Measurements from ENCODE around the gene PRSS12. TPM values are rescaled to one million over a fixed set of nuclear protein-coding genes. Genes with fewer than 3 reads are reported as not detected.
A peak's percentile ranks its signal among the peaks of the same experiment; 100 is the strongest.

The PRSS12 gene
- total RNA-seq, 1 experiment from 2014 or later, result 0.23 TPM

DNA sequence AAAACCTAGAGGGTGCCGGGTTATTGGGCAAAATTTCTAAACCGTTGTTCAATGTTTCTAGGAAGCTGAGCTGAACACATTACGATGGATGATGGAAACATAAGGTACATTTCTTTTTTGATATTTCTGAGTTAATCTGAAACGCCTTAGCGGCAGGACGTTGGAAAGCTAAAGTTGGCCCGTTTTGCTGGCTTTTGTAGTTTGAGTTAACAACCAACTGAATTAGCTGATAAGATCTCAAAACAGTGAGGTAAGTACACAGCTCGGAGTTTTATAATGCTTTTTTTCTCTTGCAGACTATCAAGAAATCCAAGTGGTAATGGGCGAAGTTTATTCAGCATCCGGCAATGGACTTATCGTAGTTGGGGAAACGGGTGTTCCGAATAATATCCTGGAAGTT, 73.5 kb downstream of the PRSS12 start:
- in situ Hi-C loops (cut with HindIII; ENCODE audit: low pct_unique_long_range_greater_than_20kb, low sequenced_read_pairs), result no loop called here
- Histone ChIP-seq H3K36me3 (ENCODE audit: control insufficient read depth, insufficient read depth, low read length) (peaks cover 14% of the 10 kb centered on the region), H3K27me3 (ENCODE audit: control insufficient read depth, insufficient read depth, low read length) (no peaks in the 10 kb centered on the region), H3K9me3 (ENCODE audit: control insufficient read depth, insufficient read depth, low read depth, low read length) (no peaks in the 10 kb centered on the region), H3K4me1 (ENCODE audit: control insufficient read depth, insufficient read depth, low read length) (peaks cover 16% of the 10 kb centered on the region), H3K27ac (ENCODE audit: low read length) (peak overlapping the region; percentile 96), H3K4me3 (ENCODE audit: low read depth in 2 of 2, low read length in 2 of 2) (peak overlapping the region; percentile 84 to 97)
- TF ChIP-seq POLR2AphosphoS5 (IDR thresholded peaks at IDR 0.05; ENCODE audit: low read depth, low read length) (no peak), TCF7L2 (IDR thresholded peaks at IDR 0.05; ENCODE audit: low read depth, low read length) (no peak), SIN3A (IDR thresholded peaks at IDR 0.05; ENCODE audit: borderline replicate concordance, insufficient read depth, low read depth, low read length) (no peak)
- TF ChIP-seq, protein P1, sequence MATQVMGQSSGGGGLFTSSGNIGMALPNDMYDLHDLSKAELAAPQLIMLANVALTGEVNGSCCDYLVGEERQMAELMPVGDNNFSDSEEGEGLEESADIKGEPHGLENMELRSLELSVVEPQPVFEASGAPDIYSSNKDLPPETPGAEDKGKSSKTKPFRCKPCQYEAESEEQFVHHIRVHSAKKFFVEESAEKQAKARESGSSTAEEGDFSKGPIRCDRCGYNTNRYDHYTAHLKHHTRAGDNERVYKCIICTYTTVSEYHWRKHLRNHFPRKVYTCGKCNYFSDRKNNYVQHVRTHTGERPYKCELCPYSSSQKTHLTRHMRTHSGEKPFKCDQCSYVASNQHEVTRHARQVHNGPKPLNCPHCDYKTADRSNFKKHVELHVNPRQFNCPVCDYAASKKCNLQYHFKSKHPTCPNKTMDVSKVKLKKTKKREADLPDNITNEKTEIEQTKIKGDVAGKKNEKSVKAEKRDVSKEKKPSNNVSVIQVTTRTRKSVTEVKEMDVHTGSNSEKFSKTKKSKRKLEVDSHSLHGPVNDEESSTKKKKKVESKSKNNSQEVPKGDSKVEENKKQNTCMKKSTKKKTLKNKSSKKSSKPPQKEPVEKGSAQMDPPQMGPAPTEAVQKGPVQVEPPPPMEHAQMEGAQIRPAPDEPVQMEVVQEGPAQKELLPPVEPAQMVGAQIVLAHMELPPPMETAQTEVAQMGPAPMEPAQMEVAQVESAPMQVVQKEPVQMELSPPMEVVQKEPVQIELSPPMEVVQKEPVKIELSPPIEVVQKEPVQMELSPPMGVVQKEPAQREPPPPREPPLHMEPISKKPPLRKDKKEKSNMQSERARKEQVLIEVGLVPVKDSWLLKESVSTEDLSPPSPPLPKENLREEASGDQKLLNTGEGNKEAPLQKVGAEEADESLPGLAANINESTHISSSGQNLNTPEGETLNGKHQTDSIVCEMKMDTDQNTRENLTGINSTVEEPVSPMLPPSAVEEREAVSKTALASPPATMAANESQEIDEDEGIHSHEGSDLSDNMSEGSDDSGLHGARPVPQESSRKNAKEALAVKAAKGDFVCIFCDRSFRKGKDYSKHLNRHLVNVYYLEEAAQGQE (IDR thresholded peaks at IDR 0.05; ENCODE audit: insufficient read depth in 1 of 2, low read depth in 2 of 2, low read length in 1 of 2), result no peak
- CTCF ChIA-PET, result no interaction called here
- POLR2A ChIA-PET, result no interaction called here
- TSS peak; percentile 94 for BruUV-seq (replicated peaks)
- ATAC-seq (no peak), DNase-seq (ENCODE audit: low read depth, low spot score) (no peak)
- intact Hi-C loops (cut with micrococcal nuclease; ENCODE audit: unreplicated experiment), result no loop called here

DNA sequence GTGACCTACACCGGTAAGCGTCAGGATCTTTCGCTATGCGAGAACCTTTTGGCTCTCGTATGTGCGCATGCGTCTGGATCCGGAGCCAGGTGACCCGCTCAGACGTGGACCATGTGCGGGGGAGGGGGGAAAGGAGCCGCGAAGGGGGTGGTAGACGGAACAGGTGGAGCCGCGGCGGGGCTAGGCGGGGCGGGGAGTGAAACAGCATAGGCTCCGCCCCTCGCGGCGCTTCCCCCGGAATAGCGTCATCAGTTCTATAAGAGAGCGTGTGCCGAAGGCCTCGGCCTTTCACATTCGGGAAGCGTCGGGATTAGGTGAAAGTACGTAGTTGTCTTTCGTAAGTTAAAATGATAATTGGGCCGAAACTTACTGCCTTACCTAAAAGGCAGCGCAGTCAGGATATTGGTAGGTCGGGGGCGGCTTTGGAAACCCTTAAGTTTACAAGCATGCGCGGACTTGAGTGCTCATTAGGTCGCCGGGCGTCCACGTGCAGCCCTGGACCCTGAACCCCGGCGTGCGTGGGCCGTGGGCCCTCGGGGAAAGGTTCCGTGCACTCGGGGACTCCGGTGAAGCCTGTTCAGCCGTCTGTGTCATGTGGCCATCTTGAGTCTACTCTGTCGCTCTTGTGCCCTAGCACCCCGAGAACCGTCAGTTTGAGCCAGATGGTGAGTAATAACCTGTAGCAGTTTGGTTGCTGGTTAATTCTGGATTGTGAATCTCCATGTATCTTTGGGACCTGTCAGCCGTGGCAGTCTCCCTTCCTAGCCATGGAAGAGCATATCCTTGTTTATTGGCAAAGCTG, 74.1 kb downstream of the PRSS12 start:
- in situ Hi-C loops (cut with HindIII; ENCODE audit: low pct_unique_long_range_greater_than_20kb, low sequenced_read_pairs) (no loop called here), intact Hi-C loops (cut with micrococcal nuclease; ENCODE audit: unreplicated experiment) (no loop called here)
- CTCF ChIA-PET, result no interaction called here
- Histone ChIP-seq H3K27me3 (ENCODE audit: control insufficient read depth, insufficient read depth, low read length) (no peaks in the 10 kb centered on the region), H3K4me1 (ENCODE audit: control insufficient read depth, insufficient read depth, low read length) (peaks cover 16% of the 10 kb centered on the region), H3K4me3 (ENCODE audit: low read depth in 2 of 2, low read length in 2 of 2) (peak overlapping the region; percentile 84 to 97), H3K27ac (ENCODE audit: low read length) (peak overlapping the region; percentile 96), H3K36me3 (ENCODE audit: control insufficient read depth, insufficient read depth, low read length) (peaks cover 14% of the 10 kb centered on the region), H3K9me3 (ENCODE audit: control insufficient read depth, insufficient read depth, low read depth, low read length) (no peaks in the 10 kb centered on the region)
- peak; percentile 69 for DNase-seq (ENCODE audit: low read depth, low spot score)
- POLR2A ChIA-PET, result no interaction called here
- no TSS peak for BruUV-seq (replicated peaks)
- peak; percentile 96 for ATAC-seq
- TF ChIP-seq, protein P2, sequence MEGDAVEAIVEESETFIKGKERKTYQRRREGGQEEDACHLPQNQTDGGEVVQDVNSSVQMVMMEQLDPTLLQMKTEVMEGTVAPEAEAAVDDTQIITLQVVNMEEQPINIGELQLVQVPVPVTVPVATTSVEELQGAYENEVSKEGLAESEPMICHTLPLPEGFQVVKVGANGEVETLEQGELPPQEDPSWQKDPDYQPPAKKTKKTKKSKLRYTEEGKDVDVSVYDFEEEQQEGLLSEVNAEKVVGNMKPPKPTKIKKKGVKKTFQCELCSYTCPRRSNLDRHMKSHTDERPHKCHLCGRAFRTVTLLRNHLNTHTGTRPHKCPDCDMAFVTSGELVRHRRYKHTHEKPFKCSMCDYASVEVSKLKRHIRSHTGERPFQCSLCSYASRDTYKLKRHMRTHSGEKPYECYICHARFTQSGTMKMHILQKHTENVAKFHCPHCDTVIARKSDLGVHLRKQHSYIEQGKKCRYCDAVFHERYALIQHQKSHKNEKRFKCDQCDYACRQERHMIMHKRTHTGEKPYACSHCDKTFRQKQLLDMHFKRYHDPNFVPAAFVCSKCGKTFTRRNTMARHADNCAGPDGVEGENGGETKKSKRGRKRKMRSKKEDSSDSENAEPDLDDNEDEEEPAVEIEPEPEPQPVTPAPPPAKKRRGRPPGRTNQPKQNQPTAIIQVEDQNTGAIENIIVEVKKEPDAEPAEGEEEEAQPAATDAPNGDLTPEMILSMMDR (IDR thresholded peaks at IDR 0.05), result no peak
- TF ChIP-seq SIN3A (IDR thresholded peaks at IDR 0.05; ENCODE audit: borderline replicate concordance, insufficient read depth, low read depth, low read length) (0 out of 2 replicates have a peak, but pooled peaks have one; percentile 27), POLR2AphosphoS5 (IDR thresholded peaks at IDR 0.05; ENCODE audit: low read depth, low read length) (peak; percentile 98)
- TF ChIP-seq, protein P1 (IDR thresholded peaks at IDR 0.05; ENCODE audit: insufficient read depth in 1 of 2, low read depth in 2 of 2, low read length in 1 of 2), result no peak; a peak in 1 of 4 replicates
